ENCODE measurements around the gene MTCH1.

The MTCH1 gene

GRCh38 chr6:36926708-36927513 lies 59.1 kb downstream of the MTCH1 start:
- H2AFZ ChIP-seq (ENCODE audit: low read length) = no peak overlapping the region
- H3K9me2 ChIP-seq (ENCODE audit: low read depth, low read length) = no peaks in the 10 kb centered on the region
- H3K9ac ChIP-seq (ENCODE audit: low read length) = no peak overlapping the region
- TF ChIP-seq CTCF (IDR thresholded peaks at IDR 0.05; ENCODE audit: low read length) (no peak), EZH2 (IDR thresholded peaks at IDR 0.05; ENCODE audit: borderline replicate concordance, low read length) (no peak)
- H3K4me2 ChIP-seq (ENCODE audit: low read length) = no peak overlapping the region
- no peak overlapping the region for H3K27ac ChIP-seq (ENCODE audit: low read depth, low read length, poor library complexity, severe bottlenecking)
- H3K4me1 ChIP-seq (ENCODE audit: insufficient read depth, low read length, severe bottlenecking) = no peaks in the 10 kb centered on the region
- no peaks in the 10 kb centered on the region for H3K9me3 ChIP-seq (ENCODE audit: low read length)
- H3K4me3 ChIP-seq (ENCODE audit: low read depth, low read length, poor library complexity, severe bottlenecking) = no peak overlapping the region
- H3K27me3 ChIP-seq (ENCODE audit: insufficient read depth, low read length) = no peaks in the 10 kb centered on the region
- H3K36me3 ChIP-seq (ENCODE audit: insufficient read depth, low read length) = peaks cover 22% of the 10 kb centered on the region
- no peaks in the 10 kb centered on the region for H3K79me2 ChIP-seq (ENCODE audit: insufficient read depth, low read length)
- no peaks in the 10 kb centered on the region for H4K20me1 ChIP-seq (ENCODE audit: insufficient read depth, low read length)
- H3F3A ChIP-seq (ENCODE audit: insufficient read depth, low read length) = no peaks in the 10 kb centered on the region

DNA sequence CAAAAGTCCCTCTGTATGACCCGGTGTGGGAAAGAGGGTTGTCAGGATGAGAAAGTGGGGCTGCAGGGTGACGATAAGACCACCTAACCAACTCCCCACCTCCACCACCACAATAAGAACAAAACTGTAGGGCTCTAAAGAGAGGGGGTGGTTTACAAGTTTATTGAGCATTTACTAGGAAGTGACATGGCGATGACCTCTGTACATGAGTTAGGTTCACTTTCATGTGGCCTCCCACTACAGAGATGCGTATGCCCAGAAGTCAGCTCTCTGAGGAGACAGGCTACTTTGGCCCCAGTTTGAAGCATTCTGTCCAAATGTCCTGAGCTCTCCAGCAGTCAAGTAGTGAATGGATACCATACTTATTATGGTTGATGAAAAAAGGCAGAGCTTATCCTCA lies 60.2 kb downstream of the MTCH1 start:
- Histone ChIP-seq H3K9ac (ENCODE audit: low read length) (no peak overlapping the region), H3K4me2 (ENCODE audit: low read length) (no peak overlapping the region), H3K27me3 (ENCODE audit: insufficient read depth, low read length) (no peaks in the 10 kb centered on the region), H3F3A (ENCODE audit: insufficient read depth, low read length) (no peaks in the 10 kb centered on the region), H3K79me2 (ENCODE audit: insufficient read depth, low read length) (no peaks in the 10 kb centered on the region), H3K4me1 (ENCODE audit: insufficient read depth, low read length, severe bottlenecking) (no peaks in the 10 kb centered on the region), H3K9me2 (ENCODE audit: low read depth, low read length) (no peaks in the 10 kb centered on the region), H2AFZ (ENCODE audit: low read length) (no peak overlapping the region), H4K20me1 (ENCODE audit: insufficient read depth, low read length) (no peaks in the 10 kb centered on the region), H3K4me3 (ENCODE audit: low read depth, low read length, poor library complexity, severe bottlenecking) (no peak overlapping the region), H3K36me3 (ENCODE audit: insufficient read depth, low read length) (peaks cover 28% of the 10 kb centered on the region), H3K27ac (ENCODE audit: low read depth, low read length, poor library complexity, severe bottlenecking) (no peak overlapping the region), H3K9me3 (ENCODE audit: low read length) (no peaks in the 10 kb centered on the region)
- TF ChIP-seq EZH2 (IDR thresholded peaks at IDR 0.05; ENCODE audit: borderline replicate concordance, low read length) (no peak), CTCF (IDR thresholded peaks at IDR 0.05; ENCODE audit: low read length) (no peak)

DNA sequence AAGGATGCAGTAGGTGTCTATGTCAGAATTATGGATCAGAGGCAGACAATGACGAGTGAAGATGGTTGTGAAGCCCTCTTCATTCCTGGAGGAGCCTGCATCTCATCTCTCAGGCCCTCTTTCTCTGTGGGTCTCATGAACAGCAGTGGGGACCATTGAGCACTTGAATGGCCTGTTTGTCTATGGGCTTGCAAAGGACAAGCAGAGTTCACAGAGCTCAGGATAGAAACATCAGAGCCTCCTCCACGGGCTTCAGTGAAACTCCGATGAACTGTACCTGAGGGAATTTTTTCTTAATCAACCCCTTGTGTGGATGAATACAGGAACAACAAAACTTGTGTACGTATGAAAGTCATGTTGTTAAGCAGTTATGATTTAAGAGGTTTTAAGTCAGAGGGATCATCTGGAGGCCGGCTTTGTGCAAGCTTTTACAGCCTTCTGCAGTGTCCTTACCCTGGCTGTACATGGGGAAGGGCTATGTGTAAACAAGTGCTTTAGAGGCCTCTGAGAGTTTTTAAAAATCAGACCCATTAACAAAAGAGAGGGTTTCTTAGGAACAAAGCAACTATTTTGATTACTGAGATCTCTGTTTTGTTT lies 61.1 kb downstream of the MTCH1 start:
- Histone ChIP-seq H3F3A (ENCODE audit: insufficient read depth, low read length) (no peaks in the 10 kb centered on the region), H3K4me1 (ENCODE audit: insufficient read depth, low read length, severe bottlenecking) (no peaks in the 10 kb centered on the region)

More for the DNA sequence above, 61.1 kb downstream of the MTCH1 start:
- no peak overlapping the region for H2AFZ ChIP-seq (ENCODE audit: low read length)
- H3K9me3 ChIP-seq (ENCODE audit: low read length) = no peaks in the 10 kb centered on the region
- H3K4me2 ChIP-seq (ENCODE audit: low read length) = no peak overlapping the region
- H3K27ac ChIP-seq (ENCODE audit: low read depth, low read length, poor library complexity, severe bottlenecking) = no peak overlapping the region
- peaks cover 38% of the 10 kb centered on the region for H3K36me3 ChIP-seq (ENCODE audit: insufficient read depth, low read length)
- H3K4me3 ChIP-seq (ENCODE audit: low read depth, low read length, poor library complexity, severe bottlenecking) = no peak overlapping the region
- no peak overlapping the region for H3K9ac ChIP-seq (ENCODE audit: low read length)
- H3K9me2 ChIP-seq (ENCODE audit: low read depth, low read length) = no peaks in the 10 kb centered on the region
- no peaks in the 10 kb centered on the region for H3K27me3 ChIP-seq (ENCODE audit: insufficient read depth, low read length)
- H4K20me1 ChIP-seq (ENCODE audit: insufficient read depth, low read length) = no peaks in the 10 kb centered on the region
- TF ChIP-seq EZH2 (IDR thresholded peaks at IDR 0.05; ENCODE audit: borderline replicate concordance, low read length) = no peak
- TF ChIP-seq CTCF (IDR thresholded peaks at IDR 0.05; ENCODE audit: low read length) = no peak
- no peaks in the 10 kb centered on the region for H3K79me2 ChIP-seq (ENCODE audit: insufficient read depth, low read length)

All from OCI-LY1 (cell line).